Neutrophil (primary cell): ENCODE results near the gene AFMID.
"Not testable (repeated sequence)": the region's sequence is repeated elsewhere in the genome, so short reads cannot be mapped to it uniquely, and the experiment has no call there.

ENCODE experiments used
- H3K27ac ChIP-seq: fragments of 200-600 bp; sonication (generic); 2 replicates; pipeline ENCODE4 v1.5.1; 2016; ENCODE audit warnings: mild to moderate bottlenecking, moderate library complexity
- H3K27me3 ChIP-seq: fragments of 200-600 bp; sonication (generic); 2 replicates; pipeline ENCODE4 v1.6.0; 2016; ENCODE audit warnings: mild to moderate bottlenecking
- H3K36me3 ChIP-seq: fragments of 200-600 bp; sonication (generic); 2 replicates; pipeline ENCODE4 v1.5.1; 2017
- H3K4me1 ChIP-seq, 2 experiments: fragments of 200-600 bp in 1 of 2; sonication (generic) in 1 of 2; 1 replicate in 1 of 2; 2 replicates in 1 of 2; pipeline versions ENCODE4 v1.5.1 to v1.6.1; 2013 to 2016; ENCODE audit warnings: low read depth in 1 of 2, low read length in 1 of 2, mild to moderate bottlenecking in 1 of 2, moderate library complexity in 1 of 2; ENCODE audit not compliant: control insufficient read depth in 1 of 2, insufficient read depth in 1 of 2
- H3K4me3 ChIP-seq, 2 experiments: fragments of 200-600 bp in 1 of 2; sonication (generic) in 1 of 2; 1 replicate in 1 of 2; 2 replicates in 1 of 2; pipeline ENCODE4 v1.5.1; 2013 to 2016; ENCODE audit warnings: low read depth in 1 of 2, low read length in 1 of 2, mild to moderate bottlenecking in 1 of 2, moderate library complexity in 1 of 2
- H3K9me3 ChIP-seq: fragments of 200-600 bp; sonication (generic); 2 replicates; pipeline ENCODE4 v1.5.1; 2016
- TF ChIP-seq, protein P1 (sequence below): fragments of 200-600 bp; sonication (generic); IDR thresholded peaks from 2 replicates; pipeline ENCODE4 v1.5.1; 2016; ENCODE audit warnings: antibody characterized with exemption

Gene AFMID

DNA sequence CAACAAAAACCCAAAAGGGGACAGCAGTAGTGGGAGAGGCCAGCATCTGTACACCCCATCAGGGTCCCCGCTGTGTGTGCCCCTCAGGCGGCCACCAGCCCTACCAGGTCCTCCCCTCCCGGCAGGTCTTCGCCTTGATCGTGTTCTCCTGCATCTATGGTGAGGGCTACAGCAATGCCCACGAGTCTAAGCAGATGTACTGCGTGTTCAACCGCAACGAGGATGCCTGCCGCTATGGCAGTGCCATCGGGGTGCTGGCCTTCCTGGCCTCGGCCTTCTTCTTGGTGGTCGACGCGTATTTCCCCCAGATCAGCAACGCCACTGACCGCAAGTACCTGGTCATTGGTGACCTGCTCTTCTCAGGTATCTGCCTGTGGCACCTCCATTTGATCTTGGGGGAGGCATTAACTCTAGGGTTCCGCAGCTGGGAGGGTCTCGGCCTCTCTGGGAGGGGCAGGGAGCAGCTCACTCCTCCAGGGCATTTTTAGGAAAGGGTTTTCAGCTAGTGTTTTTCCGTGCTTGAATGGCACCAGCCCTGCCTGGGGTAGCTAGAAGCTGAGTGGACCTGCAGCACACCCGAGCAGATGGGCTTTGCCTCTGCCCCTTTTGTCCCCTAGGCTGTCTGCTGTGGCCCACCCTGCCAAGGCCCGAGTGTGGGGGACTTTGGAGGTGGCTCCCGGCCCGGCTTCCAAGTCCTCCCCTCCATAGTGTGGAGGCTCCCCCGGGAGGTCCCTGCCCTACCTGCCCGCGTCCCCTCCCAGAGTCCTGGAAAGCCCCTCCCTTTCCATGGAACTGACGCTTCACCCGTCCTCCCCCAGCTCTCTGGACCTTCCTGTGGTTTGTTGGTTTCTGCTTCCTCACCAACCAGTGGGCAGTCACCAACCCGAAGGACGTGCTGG lies 16.2 kb upstream of the AFMID start:
- peak overlapping the region in 1 of 2 experiments; percentile 39 for H3K4me3 ChIP-seq
- H3K4me1 ChIP-seq, result peaks cover 76 to 78% of the 10 kb centered on the region in 2 experiments
- H3K27me3 ChIP-seq, result no peaks in the 10 kb centered on the region
- H3K36me3 ChIP-seq, result peaks cover 20% of the 10 kb centered on the region
- no peaks in the 10 kb centered on the region for H3K9me3 ChIP-seq
- H3K27ac ChIP-seq, result peak overlapping the region; percentile 91
- TF ChIP-seq, protein P1, sequence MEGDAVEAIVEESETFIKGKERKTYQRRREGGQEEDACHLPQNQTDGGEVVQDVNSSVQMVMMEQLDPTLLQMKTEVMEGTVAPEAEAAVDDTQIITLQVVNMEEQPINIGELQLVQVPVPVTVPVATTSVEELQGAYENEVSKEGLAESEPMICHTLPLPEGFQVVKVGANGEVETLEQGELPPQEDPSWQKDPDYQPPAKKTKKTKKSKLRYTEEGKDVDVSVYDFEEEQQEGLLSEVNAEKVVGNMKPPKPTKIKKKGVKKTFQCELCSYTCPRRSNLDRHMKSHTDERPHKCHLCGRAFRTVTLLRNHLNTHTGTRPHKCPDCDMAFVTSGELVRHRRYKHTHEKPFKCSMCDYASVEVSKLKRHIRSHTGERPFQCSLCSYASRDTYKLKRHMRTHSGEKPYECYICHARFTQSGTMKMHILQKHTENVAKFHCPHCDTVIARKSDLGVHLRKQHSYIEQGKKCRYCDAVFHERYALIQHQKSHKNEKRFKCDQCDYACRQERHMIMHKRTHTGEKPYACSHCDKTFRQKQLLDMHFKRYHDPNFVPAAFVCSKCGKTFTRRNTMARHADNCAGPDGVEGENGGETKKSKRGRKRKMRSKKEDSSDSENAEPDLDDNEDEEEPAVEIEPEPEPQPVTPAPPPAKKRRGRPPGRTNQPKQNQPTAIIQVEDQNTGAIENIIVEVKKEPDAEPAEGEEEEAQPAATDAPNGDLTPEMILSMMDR, result no peak

DNA sequence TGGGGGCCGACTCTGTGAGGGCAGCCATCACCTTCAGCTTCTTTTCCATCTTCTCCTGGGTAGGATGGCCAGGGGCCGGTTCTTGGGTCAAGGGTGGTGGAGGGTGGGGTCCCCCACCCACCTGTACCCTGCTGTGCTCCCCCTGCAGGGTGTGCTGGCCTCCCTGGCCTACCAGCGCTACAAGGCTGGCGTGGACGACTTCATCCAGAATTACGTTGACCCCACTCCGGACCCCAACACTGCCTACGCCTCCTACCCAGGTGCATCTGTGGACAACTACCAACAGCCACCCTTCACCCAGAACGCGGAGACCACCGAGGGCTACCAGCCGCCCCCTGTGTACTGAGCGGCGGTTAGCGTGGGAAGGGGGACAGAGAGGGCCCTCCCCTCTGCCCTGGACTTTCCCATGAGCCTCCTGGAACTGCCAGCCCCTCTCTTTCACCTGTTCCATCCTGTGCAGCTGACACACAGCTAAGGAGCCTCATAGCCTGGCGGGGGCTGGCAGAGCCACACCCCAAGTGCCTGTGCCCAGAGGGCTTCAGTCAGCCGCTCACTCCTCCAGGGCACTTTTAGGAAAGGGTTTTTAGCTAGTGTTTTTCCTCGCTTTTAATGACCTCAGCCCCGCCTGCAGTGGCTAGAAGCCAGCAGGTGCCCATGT lies 15.4 kb upstream of the AFMID start:
- H3K9me3 ChIP-seq, H3K27me3 ChIP-seq: not testable (repeated sequence)
- Histone ChIP-seq H3K36me3 (peaks cover 20% of the 10 kb centered on the region), H3K4me3 (peak overlapping the region; percentile 19 to 39), H3K4me1 (peaks cover 83 to 86% of the 10 kb centered on the region in 2 experiments), H3K27ac (peak overlapping the region; percentile 91)

DNA sequence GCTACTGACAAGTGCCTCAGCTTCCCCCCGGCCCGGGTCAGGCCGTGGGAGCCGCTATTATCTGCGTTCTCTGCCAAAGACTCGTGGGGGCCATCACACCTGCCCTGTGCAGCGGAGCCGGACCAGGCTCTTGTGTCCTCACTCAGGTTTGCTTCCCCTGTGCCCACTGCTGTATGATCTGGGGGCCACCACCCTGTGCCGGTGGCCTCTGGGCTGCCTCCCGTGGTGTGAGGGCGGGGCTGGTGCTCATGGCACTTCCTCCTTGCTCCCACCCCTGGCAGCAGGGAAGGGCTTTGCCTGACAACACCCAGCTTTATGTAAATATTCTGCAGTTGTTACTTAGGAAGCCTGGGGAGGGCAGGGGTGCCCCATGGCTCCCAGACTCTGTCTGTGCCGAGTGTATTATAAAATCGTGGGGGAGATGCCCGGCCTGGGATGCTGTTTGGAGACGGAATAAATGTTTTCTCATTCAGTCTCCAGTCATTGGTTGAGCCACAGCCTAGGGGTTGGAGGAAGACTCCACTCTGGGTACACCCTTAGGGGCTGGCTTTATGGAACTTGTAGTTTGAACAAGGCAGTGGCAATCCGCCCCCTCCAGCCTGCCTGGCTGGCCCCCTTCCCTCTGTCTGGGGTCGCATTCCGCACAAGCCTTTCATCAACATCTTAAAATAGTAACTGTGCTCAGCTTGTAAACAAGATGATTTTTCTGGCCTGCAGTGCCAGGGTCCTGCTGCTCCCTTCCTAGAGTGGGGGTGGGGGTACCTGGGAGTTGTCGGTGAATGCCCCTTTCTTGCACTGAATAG lies 14.7 kb upstream of the AFMID start:
- peaks cover 86 to 91% of the 10 kb centered on the region in 2 experiments for H3K4me1 ChIP-seq
- H3K27ac ChIP-seq, result peak overlapping the region; percentile 91
- TF ChIP-seq, protein P1, result no peak
- H3K9me3 ChIP-seq, result no peaks in the 10 kb centered on the region
- H3K27me3 ChIP-seq, result no peaks in the 10 kb centered on the region
- H3K36me3 ChIP-seq, result peaks cover 20% of the 10 kb centered on the region
- H3K4me3 ChIP-seq, result peak overlapping the region; percentile 19 to 39

DNA sequence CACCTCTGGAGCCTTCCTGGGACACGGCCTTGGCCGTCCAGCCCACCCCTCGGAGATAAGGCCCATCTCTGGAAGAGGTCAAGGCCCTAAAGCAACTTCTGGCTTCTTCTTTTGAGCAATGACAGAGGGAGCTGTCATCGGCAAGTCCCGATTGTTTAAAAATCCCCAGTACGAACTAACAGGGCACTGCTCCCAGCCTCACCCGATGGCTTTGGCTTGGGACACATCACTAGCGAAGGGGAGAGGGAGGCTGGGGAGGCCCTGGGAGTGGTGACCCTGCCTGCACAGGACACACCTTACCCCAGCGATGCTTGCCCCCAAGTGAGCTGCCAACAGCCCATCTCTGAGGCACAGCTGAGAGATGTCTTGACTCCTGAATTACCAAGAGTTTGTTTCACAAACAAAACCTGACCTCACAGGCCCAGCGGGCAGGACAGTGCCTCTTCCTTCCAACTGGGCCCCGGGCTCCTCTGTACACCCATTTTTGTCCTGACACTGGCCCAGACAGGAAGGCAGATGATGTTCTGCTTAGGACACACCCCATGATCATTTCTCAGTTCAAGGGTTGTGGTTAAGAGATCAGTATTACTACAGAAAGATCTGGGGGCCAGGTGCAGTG lies 14.0 kb upstream of the AFMID start:
- TF ChIP-seq, protein P1, result no peak
- Histone ChIP-seq H3K4me1 (peaks cover 82 to 86% of the 10 kb centered on the region in 2 experiments), H3K27me3 (no peaks in the 10 kb centered on the region), H3K4me3 (peak overlapping the region; percentile 2 to 39), H3K36me3 (peaks cover 20% of the 10 kb centered on the region), H3K27ac (peak overlapping the region; percentile 91), H3K9me3 (no peaks in the 10 kb centered on the region)

DNA sequence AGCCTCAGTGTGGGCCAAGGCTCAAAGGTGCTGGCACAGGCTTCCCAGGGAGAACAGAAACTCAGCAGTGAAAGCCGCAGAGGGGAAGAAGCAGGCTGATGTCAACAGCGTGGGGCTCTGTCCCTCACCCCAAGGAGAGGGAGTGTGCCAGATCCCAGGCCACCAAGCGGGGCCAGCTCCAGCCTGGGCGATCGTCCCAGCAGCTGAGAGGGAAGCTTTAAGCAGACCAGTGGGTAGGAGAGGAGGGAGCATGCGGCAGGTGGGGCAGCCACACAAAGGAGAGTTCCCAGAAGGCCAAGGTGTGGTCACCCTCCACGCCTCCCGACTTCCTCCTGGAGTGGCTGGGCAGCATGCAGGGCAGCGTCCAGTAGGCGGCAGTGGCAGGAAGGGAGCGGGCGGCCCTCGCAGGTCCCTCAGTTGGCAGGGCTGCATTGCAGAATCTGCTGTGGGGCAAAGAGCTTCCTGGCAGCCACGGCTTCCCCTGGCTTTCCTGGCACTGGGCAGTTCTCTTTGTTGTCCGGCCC lies 12.8 kb upstream of the AFMID start:
- no peaks in the 10 kb centered on the region for H3K27me3 ChIP-seq
- H3K36me3 ChIP-seq, result peaks cover 20% of the 10 kb centered on the region
- TF ChIP-seq, protein P1, result peak; percentile 88
- peak overlapping the region; percentile 34 to 58 for H3K4me3 ChIP-seq
- H3K4me1 ChIP-seq, result peaks cover 76 to 78% of the 10 kb centered on the region in 2 experiments
- H3K9me3 ChIP-seq, result no peaks in the 10 kb centered on the region
- H3K27ac ChIP-seq, result peak overlapping the region; percentile 91
